ENCODE measurements around the gene NUFIP2. TPM values are rescaled to one million over a fixed set of nuclear protein-coding genes. Genes with fewer than 3 reads are reported as not detected.

NUFIP2 gene
- total RNA-seq, 2 experiments from 2014 or later: 64.9 to 66.9 TPM

- ChIA-PET CTCF (interaction anchor here (1.4 kb wide), 1 partner anchor 65 kb away, joined by 5 read pairs; no protein-coding TSS in a partner anchor), POLR2A (no interaction called here)
These were observed 79.5 kb downstream of the NUFIP2 start for GRCh38 chr17:29214215-29215146.

- ChIA-PET POLR2A (no interaction called here), CTCF (interaction anchor here (1.1 kb wide), 2 partner anchors 8 to 67 kb away, joined by 3 to 5 read pairs; no protein-coding TSS in a partner anchor)
These were observed 81.2 kb downstream of the NUFIP2 start for GRCh38 chr17:29212681-29213121.

- ChIA-PET POLR2A (no interaction called here), CTCF (interaction anchor here (0.6 to 1.1 kb wide), 3 partner anchors 9 to 67 kb away, joined by 3 to 5 read pairs (median 3); no protein-coding TSS in a partner anchor)
These were observed 81.8 kb downstream of the NUFIP2 start for GRCh38 chr17:29212094-29212631.

- CTCF ChIA-PET: interaction anchor here (0.7 to 2.4 kb wide), 2 partner anchors 8 to 299 kb away, joined by 3 to 15 read pairs; no protein-coding TSS in a partner anchor
- POLR2A ChIA-PET: no interaction called here
These were observed 83.1 kb downstream of the NUFIP2 start for GRCh38 chr17:29210879-29211278.

- ChIA-PET POLR2A (interaction anchor here (0.7 kb wide), 1 partner anchor 239 kb away, joined by 4 read pairs; no protein-coding TSS in a partner anchor), CTCF (interaction anchor here (1.8 to 2.4 kb wide), 2 partner anchors 10 to 29 kb away, joined by 4 to 15 read pairs; partner anchors contain the start of gene MYO18A)
These were observed 84.9 kb downstream of the NUFIP2 start for GRCh38 chr17:29209073-29209472.

GRCh38 chr17:29207975-29208374 lies 86.0 kb downstream of the NUFIP2 start:
- POLR2A ChIA-PET: no interaction called here
- CTCF ChIA-PET: no interaction called here

Other genes with a start within 250 kb of the NUFIP2 start
- 10 to 100 TPM; 27.5 to 29.6 TPM for gene MYO18A, start 113.8 kb downstream of the NUFIP2 start, total RNA-seq
- not detected for gene CRYBA1, start 47.3 kb downstream of the NUFIP2 start, total RNA-seq
- gene TAOK1, start 96.2 kb upstream of the NUFIP2 start, total RNA-seq: 10 to 100 TPM; 34.8 to 37.0 TPM